ENCODE measurements around the gene NUDT1.

The NUDT1 gene

DNA sequence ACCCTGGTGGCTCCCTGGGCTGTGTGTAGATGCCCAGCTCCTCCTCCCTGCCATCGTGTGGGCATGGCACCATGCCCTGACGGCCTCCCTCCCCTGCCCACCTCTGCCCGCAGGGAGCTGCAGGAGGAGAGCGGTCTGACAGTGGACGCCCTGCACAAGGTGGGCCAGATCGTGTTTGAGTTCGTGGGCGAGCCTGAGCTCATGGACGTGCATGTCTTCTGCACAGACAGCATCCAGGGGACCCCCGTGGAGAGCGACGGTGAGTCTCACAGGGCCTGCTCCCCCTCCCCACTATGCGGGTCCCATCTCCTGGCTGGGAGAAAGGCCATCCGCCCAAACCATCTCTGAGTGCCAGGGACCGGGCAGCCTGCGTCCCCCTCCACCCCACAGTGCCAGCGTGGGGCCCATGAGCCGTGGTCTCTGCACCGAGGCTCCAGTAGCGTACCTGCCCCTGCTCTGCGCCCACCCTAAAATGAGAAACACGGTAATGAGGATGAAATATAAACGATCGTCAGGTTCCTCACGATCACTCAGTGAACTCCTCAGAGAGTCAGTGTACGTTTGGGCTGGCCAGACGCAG lies 7.8 kb downstream of the NUDT1 start:
- Histone ChIP-seq H3K9me3 (no peaks in the 10 kb centered on the region), H3K4me1 (no peaks in the 10 kb centered on the region), H3K36me3 (no peaks in the 10 kb centered on the region; the same call in 1 of the 2 replicates), H3K27me3 (no peaks in the 10 kb centered on the region), H3K4me3 (ENCODE audit: low read depth, low read length) (no peak overlapping the region)
- DNase-seq: no peak
- TF ChIP-seq CTCF (IDR thresholded peaks at IDR 0.05; ENCODE audit: low read depth, low read length): no peak

DNA sequence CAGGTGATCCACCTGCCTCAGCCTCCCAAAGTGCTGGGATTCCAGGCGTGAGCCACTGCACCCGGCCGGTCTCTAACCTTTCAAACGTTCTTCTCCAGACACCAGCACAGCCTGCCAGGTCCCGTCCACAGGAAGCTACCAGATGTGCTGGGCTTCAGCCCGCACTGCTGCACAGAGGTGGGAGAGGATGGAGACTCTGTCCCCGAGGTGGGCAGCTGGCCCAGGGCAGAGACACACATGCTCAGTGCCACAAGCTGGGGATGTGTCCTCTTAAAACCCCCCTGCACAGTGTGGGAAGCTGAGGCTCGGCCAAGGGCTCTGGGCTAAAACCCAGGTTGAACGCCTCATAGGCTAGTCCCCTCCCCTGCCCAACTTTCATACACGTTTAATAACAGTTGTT lies 9.4 kb downstream of the NUDT1 start:
- no peaks in the 10 kb centered on the region; the same call in 1 of the 2 replicates for H3K36me3 ChIP-seq
- no peaks in the 10 kb centered on the region for H3K27me3 ChIP-seq
- H3K9me3 ChIP-seq: no peaks in the 10 kb centered on the region
- TF ChIP-seq CTCF (IDR thresholded peaks at IDR 0.05; ENCODE audit: low read depth, low read length): no peak
- H3K4me1 ChIP-seq: no peaks in the 10 kb centered on the region
- H3K4me3 ChIP-seq (ENCODE audit: low read depth, low read length): no peak overlapping the region
- no peak for DNase-seq

GRCh38 chr7:2251841-2252771 lies 10.1 kb downstream of the NUDT1 start:
- DNase-seq: no peak
- Histone ChIP-seq H3K4me3 (ENCODE audit: low read depth, low read length) (no peak overlapping the region), H3K4me1 (no peaks in the 10 kb centered on the region), H3K36me3 (no peaks in the 10 kb centered on the region; the same call in 1 of the 2 replicates), H3K27me3 (no peaks in the 10 kb centered on the region), H3K9me3 (no peaks in the 10 kb centered on the region)
- TF ChIP-seq CTCF (IDR thresholded peaks at IDR 0.05; ENCODE audit: low read depth, low read length): no peak

- no peak for TF ChIP-seq CTCF (IDR thresholded peaks at IDR 0.05; ENCODE audit: low read depth, low read length)
- Histone ChIP-seq H3K36me3 (no peaks in the 10 kb centered on the region; the same call in 1 of the 2 replicates), H3K9me3 (no peaks in the 10 kb centered on the region), H3K27me3 (no peaks in the 10 kb centered on the region), H3K4me3 (ENCODE audit: low read depth, low read length) (no peak overlapping the region), H3K4me1 (no peaks in the 10 kb centered on the region)
- DNase-seq: no peak
Observed at GRCh38 chr7:2253021-2253420, 11.0 kb downstream of the NUDT1 start.

DNA sequence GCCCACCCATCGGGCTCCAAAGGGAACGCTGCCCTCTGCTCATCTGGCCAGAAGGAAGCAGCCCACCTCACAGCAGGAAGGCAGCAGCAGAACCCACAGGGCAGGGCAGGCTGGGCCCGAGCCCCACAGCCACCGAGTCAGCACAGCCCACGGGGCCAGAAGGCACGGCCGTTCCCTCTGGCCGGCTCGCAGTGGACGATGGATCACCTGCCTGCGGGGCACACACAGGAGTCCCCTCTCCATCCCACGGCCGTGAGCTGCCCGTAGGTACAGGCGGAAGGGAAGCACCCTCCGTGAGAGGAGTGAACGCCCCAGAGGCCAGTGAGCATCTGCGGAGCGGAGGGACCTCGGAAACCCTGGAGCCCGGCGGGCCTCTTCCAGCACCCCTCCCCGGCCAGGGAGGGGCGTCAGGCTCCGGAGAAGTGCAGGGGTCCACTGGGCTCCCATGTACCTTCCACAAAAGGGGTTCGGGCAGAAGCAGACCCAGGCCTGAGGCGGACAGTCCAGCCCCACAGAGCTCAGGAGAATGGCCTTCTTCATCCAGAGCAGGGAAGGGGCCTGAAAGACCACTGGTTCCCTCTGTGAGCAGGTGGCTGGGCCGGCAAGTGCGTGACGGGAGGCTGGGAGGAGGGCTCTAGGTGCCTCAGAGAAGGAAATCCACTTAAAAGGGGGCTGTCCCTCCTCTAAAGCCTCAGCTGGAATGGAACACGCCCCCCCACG lies 11.7 kb downstream of the NUDT1 start:
- Histone ChIP-seq H3K4me1 (no peaks in the 10 kb centered on the region), H3K27me3 (no peaks in the 10 kb centered on the region), H3K9me3 (no peaks in the 10 kb centered on the region), H3K36me3 (no peaks in the 10 kb centered on the region; the same call in 1 of the 2 replicates), H3K4me3 (ENCODE audit: low read depth, low read length) (no peak overlapping the region)
- no peak for DNase-seq
- TF ChIP-seq CTCF (IDR thresholded peaks at IDR 0.05; ENCODE audit: low read depth, low read length): no peak
